ENCODE results near the gene USP22.
"Not testable (repeated sequence)": the region's sequence is repeated elsewhere in the genome, so short reads cannot be mapped to it uniquely, and the experiment has no call there.

The USP22 gene

DNA sequence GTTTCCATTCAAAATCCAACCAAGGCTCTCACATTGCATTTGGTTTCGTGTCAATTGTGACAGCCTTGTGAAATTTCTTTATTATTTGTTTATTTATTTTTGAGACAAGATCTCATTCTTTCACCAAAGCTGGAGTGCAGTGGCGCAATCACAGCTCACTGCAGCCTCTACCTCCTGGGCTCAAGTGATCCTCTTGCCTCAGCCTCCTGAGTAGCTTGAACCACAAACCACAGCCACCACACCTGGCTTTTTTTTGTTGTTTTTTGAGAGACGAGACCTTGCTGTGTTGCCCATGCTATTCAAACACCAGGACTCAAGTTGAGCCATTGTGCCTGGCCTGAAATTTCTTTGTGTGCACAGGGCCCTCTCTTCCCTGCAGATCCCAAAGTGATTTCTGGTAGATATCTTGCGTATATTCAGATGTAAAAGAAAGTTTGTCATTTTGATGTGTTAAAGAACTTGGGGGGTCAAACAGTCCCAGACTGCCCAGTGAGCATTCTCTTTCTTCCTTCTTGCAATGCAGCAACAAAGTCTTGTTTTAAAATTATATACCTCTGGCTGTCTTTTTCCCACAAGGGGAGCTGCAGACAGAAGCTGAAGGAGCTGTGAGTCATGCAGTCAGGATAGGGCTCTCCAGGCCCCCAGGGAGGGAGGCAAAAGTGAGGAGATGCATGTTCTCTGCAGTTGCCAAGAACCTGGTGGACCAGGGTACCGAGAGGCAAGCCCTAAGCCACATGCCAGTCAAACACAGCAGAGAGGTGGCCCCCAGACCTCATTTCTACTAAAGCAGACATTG lies 15.5 kb upstream of the USP22 start:
- H4K20me1 ChIP-seq (ENCODE audit: insufficient read depth), result no peaks in the 10 kb centered on the region
- no peak overlapping the region for H3K4me2 ChIP-seq
- no peak overlapping the region for H2AFZ ChIP-seq (ENCODE audit: low read depth)
- H3K9ac ChIP-seq, result no peak overlapping the region
- no peak overlapping the region for H3K4me3 ChIP-seq (IDR thresholded peaks at IDR 0.05; ENCODE audit: insufficient read depth, low read depth, low read length)
- peaks cover 8% of the 10 kb centered on the region for H3K4me1 ChIP-seq (ENCODE audit: low read depth, poor library complexity, severe bottlenecking)
- no peak for TF ChIP-seq CTCF (conservative IDR thresholded peaks at IDR 0.05; ENCODE audit: low read depth, low read length)
- no peaks in the 10 kb centered on the region for H3K79me2 ChIP-seq (ENCODE audit: insufficient read depth, low read depth)
- H3K27ac ChIP-seq, result no peak overlapping the region
- no peaks in the 10 kb centered on the region for H3K36me3 ChIP-seq (ENCODE audit: insufficient read depth)
- H3K27me3 ChIP-seq (ENCODE audit: insufficient read depth, low read depth), result no peaks in the 10 kb centered on the region

DNA sequence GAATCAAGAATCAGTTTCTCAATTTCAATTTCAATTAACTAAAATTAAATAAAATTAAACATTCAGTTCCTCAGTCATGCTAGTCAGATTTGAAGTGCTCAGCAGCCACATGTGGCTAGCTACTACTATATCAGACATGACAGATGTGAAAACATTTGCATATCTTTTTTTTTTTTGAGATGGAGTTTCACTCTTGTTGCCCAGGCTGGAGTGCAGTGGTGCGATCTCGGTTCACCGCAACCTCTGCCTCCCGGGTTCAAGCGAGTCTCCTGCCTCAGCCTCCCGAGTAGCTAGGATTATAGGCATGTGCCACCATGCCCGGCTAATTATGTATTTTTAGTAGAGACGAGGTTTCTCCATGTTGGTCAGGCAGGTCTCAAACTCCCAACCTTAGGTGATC lies 10.2 kb upstream of the USP22 start:
- not testable (repeated sequence) for H3K4me3 ChIP-seq (IDR thresholded peaks at IDR 0.05; ENCODE audit: insufficient read depth, low read depth, low read length); H2AFZ ChIP-seq (ENCODE audit: low read depth); H3K9ac ChIP-seq; H3K27me3 ChIP-seq (ENCODE audit: insufficient read depth, low read depth); H3K27ac ChIP-seq; H3K4me2 ChIP-seq; H3K36me3 ChIP-seq (ENCODE audit: insufficient read depth); H3K79me2 ChIP-seq (ENCODE audit: insufficient read depth, low read depth); H4K20me1 ChIP-seq (ENCODE audit: insufficient read depth)
- peaks cover 19% of the 10 kb centered on the region for H3K4me1 ChIP-seq (ENCODE audit: low read depth, poor library complexity, severe bottlenecking)

- Histone ChIP-seq H3K4me3 (IDR thresholded peaks at IDR 0.05; ENCODE audit: insufficient read depth, low read depth, low read length) (no peak overlapping the region), H3K9ac (no peak overlapping the region), H3K4me2 (no peak overlapping the region), H3K4me1 (ENCODE audit: low read depth, poor library complexity, severe bottlenecking) (peaks cover 23% of the 10 kb centered on the region), H3K27ac (no peak overlapping the region), H3K36me3 (ENCODE audit: insufficient read depth) (no peaks in the 10 kb centered on the region), H2AFZ (ENCODE audit: low read depth) (no peak overlapping the region), H4K20me1 (ENCODE audit: insufficient read depth) (no peaks in the 10 kb centered on the region), H3K79me2 (ENCODE audit: insufficient read depth, low read depth) (no peaks in the 10 kb centered on the region), H3K27me3 (ENCODE audit: insufficient read depth, low read depth) (no peaks in the 10 kb centered on the region)
- TF ChIP-seq CTCF (conservative IDR thresholded peaks at IDR 0.05; ENCODE audit: low read depth, low read length), result no peak
Measured at GRCh38 chr17:21049457-21049856, 6.6 kb upstream of the USP22 start.

GRCh38 chr17:21046216-21046615 lies 3.4 kb upstream of the USP22 start:
- Histone ChIP-seq H3K4me2 (no peak overlapping the region), H3K79me2 (ENCODE audit: insufficient read depth, low read depth) (peaks cover 9% of the 10 kb centered on the region), H3K27ac (no peak overlapping the region), H4K20me1 (ENCODE audit: insufficient read depth) (no peaks in the 10 kb centered on the region; the same call in 1 of the 2 replicates), H3K36me3 (ENCODE audit: insufficient read depth) (no peaks in the 10 kb centered on the region), H2AFZ (ENCODE audit: low read depth) (no peak overlapping the region), H3K4me1 (ENCODE audit: low read depth, poor library complexity, severe bottlenecking) (peaks cover 21% of the 10 kb centered on the region), H3K9ac (no peak overlapping the region), H3K4me3 (IDR thresholded peaks at IDR 0.05; ENCODE audit: insufficient read depth, low read depth, low read length) (no peak overlapping the region), H3K27me3 (ENCODE audit: insufficient read depth, low read depth) (no peaks in the 10 kb centered on the region)
- TF ChIP-seq CTCF (conservative IDR thresholded peaks at IDR 0.05; ENCODE audit: low read depth, low read length), result no peak

DNA sequence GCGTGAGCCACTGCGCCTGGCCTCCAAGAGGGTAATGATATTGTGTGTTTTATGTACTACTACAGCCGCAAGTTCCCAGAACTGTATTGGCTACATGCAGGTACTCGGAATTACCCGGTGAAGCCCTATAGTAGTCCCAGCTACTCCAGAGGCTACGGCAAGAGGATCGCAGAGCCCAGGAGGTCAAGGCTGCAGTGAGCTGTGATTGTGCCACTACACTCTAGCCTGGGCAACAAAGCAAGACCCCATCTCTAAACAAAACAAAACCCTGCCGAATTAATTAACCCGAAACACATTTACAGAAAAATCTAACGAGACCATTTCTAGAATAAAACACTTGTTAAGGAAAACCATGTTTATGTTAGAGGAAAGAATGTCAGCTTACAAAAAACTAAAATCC lies 2.2 kb upstream of the USP22 start:
- H3K4me2 ChIP-seq, result peak overlapping the region; percentile 71; the same call in 1 of the 2 replicates
- H2AFZ ChIP-seq (ENCODE audit: low read depth), result peak overlapping the region; percentile 74; the same call in 1 of the 2 replicates
- H3K36me3 ChIP-seq (ENCODE audit: insufficient read depth), result no peaks in the 10 kb centered on the region

More for the DNA sequence above, 2.2 kb upstream of the USP22 start:
- TF ChIP-seq CTCF (conservative IDR thresholded peaks at IDR 0.05; ENCODE audit: low read depth, low read length), result no peak
- Histone ChIP-seq H3K4me3 (IDR thresholded peaks at IDR 0.05; ENCODE audit: insufficient read depth, low read depth, low read length) (no peak overlapping the region), H4K20me1 (ENCODE audit: insufficient read depth) (no peaks in the 10 kb centered on the region; the same call in 1 of the 2 replicates), H3K79me2 (ENCODE audit: insufficient read depth, low read depth) (peaks cover 22% of the 10 kb centered on the region), H3K9ac (no peak overlapping the region), H3K27ac (no peak overlapping the region; the same call in 1 of the 2 replicates), H3K27me3 (ENCODE audit: insufficient read depth, low read depth) (no peaks in the 10 kb centered on the region), H3K4me1 (ENCODE audit: low read depth, poor library complexity, severe bottlenecking) (peaks cover 19% of the 10 kb centered on the region)

All from KMS-11 (cell line).